Measurements from ENCODE around the gene RMND1.

Gene RMND1

DNA sequence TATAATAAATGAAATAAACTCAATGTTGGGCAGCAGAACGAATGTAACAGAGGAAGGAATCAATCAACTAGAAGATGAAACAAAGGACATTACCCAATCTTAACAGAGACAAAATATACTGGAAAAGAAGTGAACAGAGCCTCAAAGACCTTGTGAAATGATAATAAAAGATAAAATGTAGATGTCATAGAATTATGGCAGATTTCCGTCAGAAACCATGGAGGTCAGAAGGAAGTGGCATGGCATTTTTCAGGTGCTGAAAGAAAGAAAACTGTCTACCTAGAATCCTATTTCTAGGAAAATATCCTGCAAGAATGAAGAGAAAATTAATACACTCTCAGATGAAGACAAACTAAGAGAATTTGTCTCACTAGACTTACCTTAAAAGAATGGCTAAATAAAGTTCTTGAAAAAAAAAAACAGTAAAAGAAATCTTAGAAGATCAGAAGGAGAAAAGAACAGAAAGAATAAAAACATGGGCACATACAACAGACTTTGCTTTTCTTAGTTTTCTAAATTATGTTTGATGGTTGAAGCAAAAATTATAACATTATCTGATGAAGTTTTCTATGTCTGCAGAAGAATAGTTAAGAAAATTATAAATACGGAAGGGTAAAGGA is 37.2 kb downstream of the RMND1 start:
- no peak for DNase-seq (ENCODE audit: low spot score)

GRCh38 chr6:151413372-151414145 is 38.4 kb downstream of the RMND1 start:
- DNase-seq (ENCODE audit: low spot score) = no peak

- no peak for DNase-seq (ENCODE audit: low spot score)
These were observed 39.0 kb downstream of the RMND1 start for GRCh38 chr6:151412909-151413308.

DNA sequence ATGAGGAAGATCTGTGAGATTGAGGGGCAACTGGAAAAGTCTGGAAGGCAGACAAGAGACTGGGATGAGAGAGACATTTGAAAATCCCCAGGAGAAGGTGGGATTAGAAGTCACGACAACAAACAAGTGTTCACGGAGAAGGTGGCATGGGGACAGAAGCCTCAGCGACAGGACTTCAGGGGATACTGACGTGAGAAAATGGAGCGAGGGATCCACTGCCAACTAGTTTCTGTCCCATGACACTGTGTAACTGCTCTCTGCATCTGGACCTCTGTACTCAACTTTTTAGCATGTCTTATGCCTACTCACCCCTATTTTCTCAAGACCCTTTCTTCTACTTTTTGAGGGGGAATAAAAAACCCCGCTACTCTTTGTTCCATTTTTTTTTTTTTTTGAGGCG is 42.2 kb downstream of the RMND1 start:
- no peak for DNase-seq (ENCODE audit: low spot score)

- no peak for DNase-seq (ENCODE audit: low spot score)
These were observed 42.7 kb downstream of the RMND1 start for GRCh38 chr6:151409260-151409659.

DNA sequence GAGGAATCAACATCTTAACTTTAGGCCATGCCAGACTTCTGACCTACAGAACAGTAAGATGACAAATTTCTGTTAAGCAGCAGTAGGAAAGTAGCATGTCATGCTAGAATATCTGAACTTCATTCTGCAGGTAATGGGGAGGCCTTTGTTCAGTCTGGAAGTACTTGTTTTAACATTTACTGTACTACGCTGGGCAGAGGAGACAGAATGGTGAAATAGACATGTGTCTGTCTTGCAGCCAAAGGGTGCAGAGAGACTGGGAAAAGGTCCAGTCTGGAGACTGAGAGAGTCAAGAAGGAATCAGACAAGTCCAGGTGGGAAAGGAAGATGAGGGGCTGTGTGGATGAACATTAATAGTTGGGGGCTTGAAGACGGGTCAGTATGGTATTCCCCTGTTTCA is 43.1 kb downstream of the RMND1 start:
- DNase-seq (ENCODE audit: low spot score) = no peak

DNA sequence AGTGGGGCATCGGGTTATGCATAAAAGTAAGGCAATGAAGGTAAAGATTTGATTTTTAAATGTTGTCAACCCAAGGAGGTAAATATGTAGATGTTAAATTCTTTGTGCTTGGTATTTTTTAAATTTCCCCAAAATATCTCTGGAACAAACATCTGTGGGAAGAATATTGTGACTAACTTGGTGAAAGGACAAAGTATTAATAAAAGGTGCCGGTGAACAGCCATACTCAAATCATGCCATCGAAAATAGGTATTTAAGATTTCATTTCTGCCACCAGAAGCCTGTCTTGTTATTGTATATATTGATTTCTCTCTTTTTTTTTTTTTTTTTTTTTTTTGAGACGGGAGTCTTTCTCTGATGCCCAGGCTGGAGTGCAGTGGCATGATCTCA is 48.0 kb downstream of the RMND1 start:
- DNase-seq (ENCODE audit: low spot score) = no peak

GRCh38 chr6:151402228-151402627 is 49.7 kb downstream of the RMND1 start:
- DNase-seq (ENCODE audit: low spot score) = peak; percentile 44

GRCh38 chr6:151400473-151400872 is 51.5 kb downstream of the RMND1 start:
- peak; percentile 25 for DNase-seq (ENCODE audit: low spot score)

DNA sequence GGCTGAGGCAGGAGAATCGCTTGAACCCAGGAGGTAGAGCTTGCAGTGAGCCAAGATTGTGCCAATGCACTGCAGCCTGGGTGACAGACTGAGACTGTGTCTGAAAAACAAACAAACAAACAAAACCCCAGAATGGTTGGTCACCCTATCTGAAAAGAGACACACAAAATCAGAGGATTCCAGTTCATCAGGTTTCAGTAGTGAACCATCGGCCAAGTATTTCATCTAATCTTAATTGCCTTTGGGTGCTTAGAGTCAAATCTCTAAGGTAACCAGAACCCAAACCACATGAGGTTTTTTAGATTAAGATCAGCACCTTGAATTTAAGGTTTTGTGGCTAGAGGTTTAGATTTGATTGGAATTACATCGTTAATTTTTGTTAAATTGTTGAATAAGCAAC is 52.2 kb downstream of the RMND1 start:
- peak; percentile 16 for DNase-seq (ENCODE audit: low spot score)

GRCh38 chr6:151393410-151393809 is 58.5 kb downstream of the RMND1 start:
- DNase-seq (ENCODE audit: low spot score) = no peak

DNA sequence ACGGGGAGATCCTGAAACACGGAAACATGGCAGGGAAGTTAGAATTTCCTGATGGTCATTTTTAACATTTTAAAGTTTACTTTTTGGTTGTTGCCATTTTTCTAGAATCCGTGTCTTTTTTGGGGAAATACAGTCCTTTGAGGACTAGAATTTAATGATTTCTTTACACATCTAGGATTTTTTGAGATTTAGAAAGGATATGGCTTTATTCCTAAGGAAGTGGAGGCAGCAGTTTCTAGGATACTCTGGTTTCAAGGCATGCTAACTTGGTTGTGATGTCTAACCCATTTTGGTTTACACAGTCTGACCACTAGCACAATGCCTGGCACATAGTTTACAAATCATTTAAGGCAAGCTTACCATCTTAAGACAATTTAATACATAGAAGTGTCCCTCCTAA is 59.5 kb downstream of the RMND1 start:
- no peak for DNase-seq (ENCODE audit: low spot score)

GRCh38 chr6:151391471-151392413 is 60.2 kb downstream of the RMND1 start, which contains the start of gene ZBTB2:
Gene ZBTB2, minus strand, starts transcription at chr6:151391559. Its CDS starts 17,922 bp downstream, at chr6:151373637.
- peak; percentile 73 for DNase-seq (ENCODE audit: low spot score)

DNA sequence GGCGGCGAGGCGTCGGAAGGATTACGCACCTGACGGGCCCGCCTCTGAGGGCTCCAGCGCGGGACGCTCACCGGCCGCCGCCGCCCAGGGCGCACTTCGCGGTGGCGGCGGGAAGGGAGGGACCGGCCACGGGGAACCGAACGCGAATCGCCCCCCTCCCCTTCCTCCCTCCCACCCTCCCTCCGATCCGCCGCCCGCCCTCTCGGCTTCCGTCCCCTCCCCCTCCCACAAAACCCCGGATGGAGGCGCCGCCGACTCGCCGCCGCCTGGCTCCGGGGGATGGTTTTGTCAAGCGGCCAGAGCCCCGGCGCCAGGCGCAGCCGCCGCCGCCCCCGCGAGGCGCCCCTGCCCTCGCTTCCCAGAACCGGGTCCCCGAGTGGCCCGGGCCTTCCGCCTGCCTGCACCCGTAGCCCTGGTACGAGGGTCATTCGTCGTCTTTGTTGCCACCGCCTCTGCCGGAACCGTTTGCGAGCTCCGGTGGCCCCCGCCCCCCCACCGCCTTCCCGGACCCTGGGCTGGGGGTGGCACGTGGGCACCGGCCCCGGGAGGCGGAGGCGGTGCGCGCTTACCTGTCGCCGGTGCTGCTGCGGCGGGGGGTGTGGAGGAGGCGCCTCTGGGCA is 61.0 kb downstream of the RMND1 start:
- DNase-seq (ENCODE audit: low spot score) = no peak

DNA sequence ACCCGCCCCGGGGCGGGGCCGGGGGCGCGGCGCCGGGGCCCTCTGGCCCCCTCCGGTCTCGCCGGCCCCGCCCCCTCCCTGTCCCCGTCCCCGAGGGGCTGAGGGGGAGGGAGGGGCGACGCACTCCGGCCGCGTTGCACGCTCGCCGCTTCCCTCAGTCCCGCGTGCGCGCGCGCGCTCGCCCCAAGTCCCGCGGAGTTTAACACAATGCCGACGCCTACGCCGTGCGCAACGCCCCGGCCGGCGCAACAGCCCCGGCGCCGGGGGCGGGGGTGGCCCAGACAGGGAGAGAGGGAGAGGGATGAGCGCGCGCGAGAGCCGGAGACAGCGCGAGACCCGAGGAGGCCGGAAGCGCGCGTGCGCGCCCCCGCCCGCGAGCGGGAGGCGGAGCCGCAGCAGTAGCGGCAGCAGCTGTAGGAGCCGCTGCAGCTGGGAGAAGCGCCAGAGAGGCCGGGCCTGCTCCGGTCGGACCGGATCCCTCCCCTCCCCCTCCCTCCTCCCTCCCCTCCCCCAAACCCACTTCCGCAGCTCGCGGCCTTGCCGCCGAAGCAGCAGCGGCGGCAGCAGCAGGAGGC is 61.6 kb downstream of the RMND1 start:
- peak; percentile 100 for DNase-seq (ENCODE audit: low spot score)

- peak; percentile 73 for DNase-seq (ENCODE audit: low spot score)
These were observed 62.2 kb downstream of the RMND1 start for GRCh38 chr6:151389618-151390275.

DNA sequence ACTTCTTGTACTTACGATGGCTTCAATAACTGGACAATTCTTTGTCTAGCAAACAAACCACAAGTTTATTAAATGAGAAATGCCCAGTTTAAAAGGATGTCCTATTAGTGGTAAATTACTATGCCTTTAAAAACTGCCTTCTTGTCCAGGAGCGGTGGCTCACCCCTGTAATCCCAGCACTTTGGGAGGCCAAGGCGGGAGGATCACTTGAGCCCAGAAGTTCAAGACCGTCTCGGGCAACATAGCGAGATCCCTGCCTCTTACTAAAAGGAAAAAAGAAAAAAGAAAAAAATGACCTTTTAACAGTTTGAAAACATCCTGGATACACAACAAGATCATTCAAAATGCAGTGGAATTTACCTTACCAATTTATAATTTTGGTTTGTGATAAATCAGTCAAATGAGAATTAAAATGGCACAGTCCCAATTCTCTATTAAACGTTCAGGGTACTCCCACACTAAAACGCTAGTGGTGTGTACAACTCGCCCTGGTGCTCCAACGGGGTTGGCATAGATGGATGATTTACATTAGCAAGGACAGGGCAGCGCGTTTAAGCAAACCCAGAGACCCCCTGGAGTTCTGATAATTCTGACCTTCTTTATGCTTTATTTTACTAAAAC is 62.8 kb downstream of the RMND1 start:
- no peak for DNase-seq (ENCODE audit: low spot score)

DNA sequence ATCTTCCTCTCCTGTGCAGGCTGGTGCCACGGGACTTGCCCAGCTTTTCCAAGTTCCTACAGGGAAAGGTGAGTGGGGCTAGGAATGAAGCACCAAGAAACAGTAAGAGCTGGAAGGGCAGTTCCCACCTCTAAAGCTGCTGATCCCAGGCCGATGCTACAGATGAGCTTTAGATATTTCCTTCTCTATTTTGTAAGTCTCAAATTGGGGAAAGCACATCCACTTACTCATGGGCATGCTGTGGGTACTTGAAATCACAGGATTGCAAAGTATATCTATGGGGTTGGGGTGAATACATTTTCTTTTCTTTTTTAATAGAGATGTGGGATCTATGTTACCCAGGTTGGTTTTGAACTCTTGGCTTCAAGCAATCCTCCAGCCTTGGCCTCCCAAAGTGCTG is 63.7 kb downstream of the RMND1 start:
- DNase-seq (ENCODE audit: low spot score) = no peak

DNA sequence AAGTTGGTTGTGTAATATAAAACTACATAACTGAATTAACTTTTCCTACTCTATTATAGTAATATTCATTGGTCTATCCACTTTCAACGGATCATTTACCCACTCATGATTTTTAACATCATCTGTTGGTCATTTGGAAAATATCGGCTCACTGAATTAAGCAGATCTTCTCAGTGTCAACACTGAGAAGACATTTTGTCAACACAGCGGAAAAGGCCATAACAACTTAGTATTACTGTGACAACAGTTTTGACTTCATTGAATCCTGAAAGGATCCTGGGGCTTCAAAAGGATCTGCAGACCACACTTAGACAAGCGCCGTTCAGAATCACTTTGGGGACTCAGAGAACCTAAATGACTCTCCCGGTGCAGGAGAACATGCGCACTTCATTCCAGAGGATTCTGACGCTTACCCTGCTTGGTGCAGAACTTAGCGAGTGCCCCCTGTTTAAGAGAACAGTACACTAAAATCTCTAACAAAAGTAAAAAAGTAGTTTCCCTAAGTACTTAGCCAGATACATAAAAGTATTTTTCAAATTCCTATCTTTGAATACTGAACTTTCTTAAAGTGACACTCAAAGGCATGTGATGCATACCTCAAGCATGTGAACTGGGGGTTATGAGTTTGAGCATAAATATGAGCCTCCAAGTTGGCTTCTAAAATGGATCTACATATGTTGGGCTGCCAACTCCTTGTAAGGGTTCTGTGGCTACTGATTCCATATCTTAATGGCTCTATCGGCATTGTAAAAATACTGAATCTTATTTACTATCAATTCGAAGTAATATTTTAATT is 64.6 kb downstream of the RMND1 start:
- DNase-seq (ENCODE audit: low spot score) = peak; percentile 39

- no peak for DNase-seq (ENCODE audit: low spot score)
These were observed 66.7 kb downstream of the RMND1 start for GRCh38 chr6:151385177-151385576.
